Stimulated activated CD4-positive, alpha-beta T cell treated with anti-CD3 and anti-CD28 coated beads, Interleukin-4, amount 100 ng/mL, for 24 hours (primary cell): Measurements from ENCODE around the gene LRRC27.
"Not testable (repeated sequence)": the region's sequence is repeated elsewhere in the genome, so short reads cannot be mapped to it uniquely, and the experiment has no call there.

Experiments used
- DNase-seq: peaks from one replicate; pipeline ENCODE4 v3.0.0-alpha.2; 2020

Gene LRRC27

GRCh38 chr10:132301371-132302330, 30.3 kb upstream of the LRRC27 start:
- DNase-seq = no peak

GRCh38 chr10:132302421-132303310, 29.3 kb upstream of the LRRC27 start:
- DNase-seq = no peak

GRCh38 chr10:132303361-132304115, 28.5 kb upstream of the LRRC27 start:
- DNase-seq = no peak

- no peak for DNase-seq
These were observed 27.1 kb upstream of the LRRC27 start for GRCh38 chr10:132304756-132305509.

- no peak for DNase-seq
These were observed 26.2 kb upstream of the LRRC27 start for GRCh38 chr10:132305654-132306342.

GRCh38 chr10:132306343-132306685, 25.7 kb upstream of the LRRC27 start:
- no peak for DNase-seq

- DNase-seq = peak; percentile 24
These were observed 24.9 kb upstream of the LRRC27 start for GRCh38 chr10:132306864-132307751.

GRCh38 chr10:132307823-132308586, 24.0 kb upstream of the LRRC27 start, which contains the start of gene STK32C:
TSS of gene STK32C (minus strand) at chr10:132307950. CDS start at chr10:132307833, 117 bp downstream.
- DNase-seq = peak; percentile 90

GRCh38 chr10:132308587-132309470, 23.2 kb upstream of the LRRC27 start:
- DNase-seq = no peak

GRCh38 chr10:132309471-132309865, 22.5 kb upstream of the LRRC27 start:
- no peak for DNase-seq

- no peak for DNase-seq
These were observed 22.0 kb upstream of the LRRC27 start for GRCh38 chr10:132309879-132310591.

GRCh38 chr10:132310701-132311337, 21.2 kb upstream of the LRRC27 start:
- DNase-seq = no peak

- no peak for DNase-seq
These were observed 20.6 kb upstream of the LRRC27 start for GRCh38 chr10:132311338-132311939.

GRCh38 chr10:132313305-132313704, 18.7 kb upstream of the LRRC27 start:
- DNase-seq = no peak

- DNase-seq = no peak
These were observed 18.1 kb upstream of the LRRC27 start for GRCh38 chr10:132313865-132314264.

- DNase-seq = no peak
These were observed 17.7 kb upstream of the LRRC27 start for GRCh38 chr10:132314336-132314735.

- DNase-seq = not testable (repeated sequence)
These were observed 17.1 kb upstream of the LRRC27 start for GRCh38 chr10:132314881-132315280.
